Skeletal muscle satellite cell (primary cell): ENCODE measurements around the gene WDR5.

Source experiments
- H3K27me3 ChIP-seq: 2 replicates; pipeline ENCODE4 v1.7.0; 2013; ENCODE audit warnings: low read length; ENCODE audit not compliant: control insufficient read depth, insufficient read depth
- H3K36me3 ChIP-seq: 2 replicates; pipeline ENCODE4 v1.7.0; 2013; ENCODE audit warnings: mild to moderate bottlenecking, control low read depth, low read length; ENCODE audit not compliant: insufficient read depth
- H3K4me1 ChIP-seq: 2 replicates; pipeline ENCODE4 v1.7.0; 2013; ENCODE audit warnings: low read length; ENCODE audit not compliant: control insufficient read depth, insufficient read depth
- H3K4me2 ChIP-seq: 2 replicates; pipeline ENCODE4 v1.7.0; 2013; ENCODE audit warnings: mild to moderate bottlenecking, low read length
- H3K4me3 ChIP-seq: 2 replicates; pipeline ENCODE4 v1.7.0; 2013; ENCODE audit warnings: low read length
- H3K9ac ChIP-seq: 2 replicates; pipeline ENCODE4 v1.7.0; 2013; ENCODE audit warnings: mild to moderate bottlenecking, low read depth, low read length, moderate library complexity
- H3K9me3 ChIP-seq: replicated peaks from 2 replicates; pipeline ENCODE4 v1.7.0; 2013; ENCODE audit warnings: mild to moderate bottlenecking, control low read depth, low read length

The WDR5 gene

GRCh38 chr9:134123764-134124128 is 12.1 kb upstream of the WDR5 start:
- Histone ChIP-seq H3K36me3 (no peaks in the 10 kb centered on the region), H3K9ac (no peak overlapping the region), H3K9me3 (no peaks in the 10 kb centered on the region), H3K4me2 (no peak overlapping the region), H3K4me1 (no peaks in the 10 kb centered on the region), H3K27me3 (peaks cover 16% of the 10 kb centered on the region), H3K4me3 (no peak overlapping the region)

- no peak overlapping the region for H3K9ac ChIP-seq
- no peaks in the 10 kb centered on the region for H3K4me1 ChIP-seq
- H3K36me3 ChIP-seq: no peaks in the 10 kb centered on the region
Measured at GRCh38 chr9:134125413-134126095, 10.3 kb upstream of the WDR5 start.

DNA sequence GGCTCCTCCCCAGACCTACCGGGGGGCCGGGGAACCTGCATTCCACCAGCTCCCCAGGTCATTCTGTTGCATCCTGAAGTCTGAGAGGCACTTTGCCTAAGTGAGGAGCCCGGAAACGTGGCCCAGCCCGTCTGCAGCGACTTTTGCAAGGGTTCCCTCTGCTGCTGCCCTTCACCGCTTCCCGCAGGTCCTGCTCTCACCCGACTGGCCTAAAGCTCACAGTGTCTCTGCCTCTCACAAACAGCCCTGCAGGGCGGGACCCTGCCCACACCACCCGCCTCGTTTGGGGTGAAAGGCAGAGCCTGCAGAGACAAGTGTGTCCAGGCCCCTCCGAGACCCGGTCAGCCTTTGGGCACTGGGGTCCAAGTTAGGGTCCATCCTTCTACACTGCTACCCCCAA is 9.5 kb upstream of the WDR5 start:
- no peak overlapping the region for H3K4me3 ChIP-seq
- peaks cover 23% of the 10 kb centered on the region for H3K27me3 ChIP-seq
- H3K9me3 ChIP-seq: no peaks in the 10 kb centered on the region
- H3K4me2 ChIP-seq: no peak overlapping the region
- H3K9ac ChIP-seq: no peak overlapping the region
- no peaks in the 10 kb centered on the region for H3K36me3 ChIP-seq
- H3K4me1 ChIP-seq: peaks cover 7% of the 10 kb centered on the region

More at GRCh38 chr9:134125413-134126095, 10.3 kb upstream of the WDR5 start:
- H3K4me2 ChIP-seq: no peak overlapping the region
- peaks cover 23% of the 10 kb centered on the region for H3K27me3 ChIP-seq
- H3K4me3 ChIP-seq: no peak overlapping the region
- H3K9me3 ChIP-seq: no peaks in the 10 kb centered on the region

- Histone ChIP-seq H3K4me2 (no peak overlapping the region), H3K36me3 (no peaks in the 10 kb centered on the region), H3K4me1 (peaks cover 7% of the 10 kb centered on the region), H3K27me3 (peaks cover 23% of the 10 kb centered on the region), H3K4me3 (no peak overlapping the region), H3K9me3 (no peaks in the 10 kb centered on the region), H3K9ac (no peak overlapping the region)
Measured at GRCh38 chr9:134127065-134127580, 8.8 kb upstream of the WDR5 start.

DNA sequence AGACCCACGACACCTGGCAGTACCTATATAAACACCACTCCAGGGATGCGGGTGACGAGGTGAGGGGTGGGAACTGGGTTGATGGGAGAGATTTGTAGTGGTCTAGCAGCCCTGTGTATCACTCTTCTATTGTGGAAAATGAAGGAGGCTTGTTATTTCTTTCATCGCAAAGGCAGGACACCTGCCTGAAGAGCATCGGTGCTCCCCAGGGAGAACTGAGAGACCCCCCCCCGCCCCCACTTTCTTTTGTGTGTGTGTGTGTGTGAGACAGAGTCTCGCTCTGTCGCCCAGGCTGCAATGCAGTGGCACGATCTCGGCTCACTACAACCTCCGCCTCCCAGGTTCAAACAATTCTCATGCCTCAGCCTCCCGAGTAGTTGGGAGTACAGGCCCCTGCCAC is 8.3 kb upstream of the WDR5 start:
- Histone ChIP-seq H3K9ac (no peak overlapping the region), H3K27me3 (peaks cover 23% of the 10 kb centered on the region), H3K9me3 (no peaks in the 10 kb centered on the region), H3K4me3 (no peak overlapping the region), H3K36me3 (no peaks in the 10 kb centered on the region), H3K4me2 (no peak overlapping the region), H3K4me1 (peaks cover 7% of the 10 kb centered on the region)

DNA sequence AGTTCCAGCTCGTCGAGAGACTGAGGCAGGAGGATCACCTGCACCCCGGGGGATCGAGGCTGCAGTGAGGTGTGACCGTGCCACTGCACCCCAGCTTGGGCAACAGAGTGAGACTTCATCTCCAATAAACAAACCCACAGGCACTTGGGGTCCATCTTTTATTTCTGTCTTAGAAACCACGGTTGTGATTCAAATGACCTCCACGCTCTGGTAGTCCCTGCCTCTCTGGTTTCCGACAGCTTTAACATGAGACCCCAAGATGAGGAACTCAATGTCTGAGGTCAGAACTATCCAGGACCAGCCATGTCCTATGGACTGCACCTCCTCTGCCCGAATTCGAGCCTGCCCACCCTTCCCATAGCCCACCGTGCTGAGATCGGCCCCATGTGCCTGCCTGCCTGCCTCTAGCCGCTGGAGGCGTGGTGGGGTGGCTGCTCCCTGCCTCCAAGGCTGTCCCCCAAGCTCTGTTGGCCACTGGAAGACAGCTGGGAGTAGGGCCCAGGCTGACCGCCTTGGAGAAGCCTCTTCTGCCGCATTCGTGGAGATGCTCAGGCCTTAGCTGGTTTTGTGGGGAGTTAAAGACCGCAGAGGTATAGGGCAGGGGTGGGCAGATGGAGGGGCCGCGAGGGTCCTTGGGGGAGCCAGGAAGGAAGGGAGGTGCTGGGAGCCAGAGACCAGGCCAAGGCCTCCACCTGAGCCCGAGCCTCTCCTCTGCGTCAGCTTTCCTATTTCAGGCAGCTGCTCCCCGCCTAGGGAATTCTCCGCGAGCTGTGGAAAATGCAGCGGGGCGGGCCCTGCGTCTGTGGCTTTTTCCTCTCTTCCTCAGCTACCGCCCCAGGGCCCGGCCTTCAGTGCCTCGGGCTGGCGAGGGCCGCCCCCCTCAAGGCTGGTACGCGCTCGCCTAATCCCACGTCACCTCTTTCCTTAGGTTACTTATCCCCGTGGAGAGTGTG is 6.9 kb upstream of the WDR5 start:
- peaks cover 23% of the 10 kb centered on the region for H3K27me3 ChIP-seq
- no peak overlapping the region for H3K4me2 ChIP-seq
- H3K4me3 ChIP-seq: no peak overlapping the region
- H3K9me3 ChIP-seq: no peaks in the 10 kb centered on the region
- no peaks in the 10 kb centered on the region for H3K36me3 ChIP-seq
- H3K9ac ChIP-seq: no peak overlapping the region
- H3K4me1 ChIP-seq: peaks cover 7% of the 10 kb centered on the region

DNA sequence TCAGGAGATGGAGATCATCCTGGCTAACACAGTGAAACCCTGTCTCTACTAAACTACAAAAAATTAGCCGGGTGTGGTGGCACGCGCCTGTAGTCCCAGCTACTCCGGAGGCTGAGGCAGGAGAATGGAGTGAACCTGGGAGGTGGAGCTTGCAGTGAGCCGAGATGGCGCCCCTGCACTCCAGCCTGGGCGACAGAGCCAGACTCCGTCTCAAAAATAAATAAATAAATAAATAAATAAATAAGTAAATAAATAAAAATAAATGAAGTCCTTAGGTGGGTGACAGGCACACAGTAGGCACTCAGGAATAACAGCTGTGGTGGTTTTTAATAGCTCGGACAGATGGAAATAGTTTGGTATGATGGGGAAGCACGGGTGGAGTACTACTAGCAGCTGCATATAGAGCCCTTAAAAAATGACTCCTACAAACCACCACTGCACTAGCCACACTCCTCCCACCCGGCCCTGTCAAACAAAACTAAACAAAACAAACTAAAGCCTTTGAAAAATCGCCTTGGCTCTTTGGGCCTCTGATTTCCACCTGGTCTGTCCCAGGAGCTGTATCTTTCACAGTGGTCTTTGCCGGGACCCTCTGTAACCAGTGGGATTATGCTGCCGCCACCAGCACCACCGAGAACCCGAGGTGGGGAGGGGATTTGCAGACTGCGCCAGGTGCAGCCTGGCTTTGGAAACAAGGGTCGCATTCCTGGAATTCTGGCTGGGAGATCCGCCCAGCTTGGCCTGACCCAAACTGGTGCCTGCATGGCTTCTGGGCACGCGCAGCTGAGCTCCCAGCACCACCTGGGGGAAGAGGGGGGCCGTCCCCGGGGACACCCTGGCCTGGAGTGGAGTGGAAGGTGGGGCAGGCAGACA is 5.1 kb upstream of the WDR5 start:
- Histone ChIP-seq H3K9me3 (no peaks in the 10 kb centered on the region), H3K27me3 (peaks cover 15% of the 10 kb centered on the region), H3K4me1 (peaks cover 15% of the 10 kb centered on the region), H3K36me3 (no peaks in the 10 kb centered on the region), H3K9ac (no peak overlapping the region), H3K4me3 (no peak overlapping the region), H3K4me2 (peak overlapping the region; percentile 18)

GRCh38 chr9:134131471-134132207 is 4.2 kb upstream of the WDR5 start:
- no peak overlapping the region for H3K4me2 ChIP-seq
- no peaks in the 10 kb centered on the region for H3K9me3 ChIP-seq
- peaks cover 16% of the 10 kb centered on the region for H3K4me1 ChIP-seq
- no peaks in the 10 kb centered on the region for H3K36me3 ChIP-seq
- H3K4me3 ChIP-seq: no peak overlapping the region
- no peak overlapping the region for H3K9ac ChIP-seq
- peaks cover 10% of the 10 kb centered on the region for H3K27me3 ChIP-seq

GRCh38 chr9:134132208-134132870 is 3.5 kb upstream of the WDR5 start:
- Histone ChIP-seq H3K9ac (no peak overlapping the region), H3K27me3 (peaks cover 10% of the 10 kb centered on the region), H3K4me3 (no peak overlapping the region), H3K9me3 (no peaks in the 10 kb centered on the region), H3K4me1 (peaks cover 23% of the 10 kb centered on the region), H3K36me3 (no peaks in the 10 kb centered on the region), H3K4me2 (no peak overlapping the region)

DNA sequence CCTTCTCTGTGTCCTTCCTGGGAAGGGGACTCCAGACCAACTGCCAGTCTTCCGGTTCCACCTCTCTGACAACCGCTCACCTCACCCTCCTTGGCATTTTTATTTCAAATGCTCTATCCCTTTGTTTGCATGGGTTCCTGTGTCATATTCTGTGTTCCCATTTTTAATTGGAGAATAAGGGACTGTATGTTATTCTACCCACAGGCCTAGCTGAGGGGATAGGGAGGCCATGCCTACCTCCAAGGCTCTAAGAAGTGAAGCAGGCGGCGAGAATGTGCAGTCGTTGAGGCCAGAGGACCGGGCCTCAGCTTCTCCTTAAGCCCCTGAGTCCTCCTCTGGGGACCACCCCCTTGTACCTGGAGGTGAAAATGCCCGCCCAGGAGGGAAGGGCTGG is 936 bp upstream of the WDR5 start:
- Histone ChIP-seq H3K4me3 (peak overlapping the region; percentile 99), H3K9me3 (no peaks in the 10 kb centered on the region), H3K27me3 (no peaks in the 10 kb centered on the region), H3K9ac (peak overlapping the region; percentile 89), H3K4me1 (peaks cover 45% of the 10 kb centered on the region), H3K36me3 (no peaks in the 10 kb centered on the region), H3K4me2 (peak overlapping the region; percentile 99)
